Right hindlimb (tissue), 1 donor: Measurements from ENCODE around the gene LRRC27.
A peak's percentile ranks its signal among the peaks of the same experiment; 100 is the strongest.

Source experiments
- DNase-seq: peaks from one replicate; pipeline ENCODE4 v3.0.0-alpha.2; 2018

LRRC27 gene

DNA sequence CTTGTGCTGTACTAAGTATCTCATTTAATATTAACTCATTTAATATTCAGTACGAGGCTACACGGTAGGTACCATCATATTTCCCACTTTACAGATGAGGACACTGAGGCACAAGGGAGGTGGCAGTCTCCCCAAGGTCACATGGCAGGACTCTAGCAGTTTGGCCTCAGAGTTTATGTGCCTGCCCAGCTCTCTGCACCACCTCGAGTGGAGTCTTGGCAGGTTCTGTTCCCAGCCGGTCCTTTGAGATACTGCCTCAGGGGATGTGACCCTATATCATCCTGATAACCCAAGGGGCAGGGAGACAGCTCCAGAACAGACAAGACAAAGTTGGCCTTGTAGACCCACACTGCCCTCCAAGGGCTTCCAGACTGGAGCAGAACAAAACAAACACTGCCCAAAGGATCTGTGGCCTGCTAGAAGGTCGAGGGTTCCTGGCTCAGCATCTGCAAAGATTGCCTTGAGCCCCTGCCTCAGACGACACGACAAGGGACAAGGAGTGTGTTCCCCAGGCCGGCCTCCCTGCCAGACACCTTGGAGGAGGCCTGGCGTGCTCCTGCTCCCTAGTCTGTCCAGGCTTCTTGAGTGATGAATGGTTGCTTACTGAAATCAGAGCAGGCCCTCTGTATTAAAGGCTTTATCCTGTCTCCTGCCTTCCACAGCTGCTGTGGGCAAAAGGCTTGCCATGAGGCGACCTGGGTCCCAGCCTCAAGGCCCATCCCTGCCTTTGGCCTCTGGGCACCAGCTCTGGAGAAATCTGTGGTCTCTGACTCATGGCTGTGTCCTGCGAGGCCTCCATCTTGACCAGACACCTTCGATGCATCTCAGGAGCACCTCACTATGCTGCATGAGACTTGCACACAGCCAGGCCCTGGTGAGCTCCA lies 61.1 kb downstream of the LRRC27 start:
- DNase-seq = peak; percentile 7

GRCh38 chr10:132393695-132394181 lies 61.7 kb downstream of the LRRC27 start:
- DNase-seq = peak; percentile 16

DNA sequence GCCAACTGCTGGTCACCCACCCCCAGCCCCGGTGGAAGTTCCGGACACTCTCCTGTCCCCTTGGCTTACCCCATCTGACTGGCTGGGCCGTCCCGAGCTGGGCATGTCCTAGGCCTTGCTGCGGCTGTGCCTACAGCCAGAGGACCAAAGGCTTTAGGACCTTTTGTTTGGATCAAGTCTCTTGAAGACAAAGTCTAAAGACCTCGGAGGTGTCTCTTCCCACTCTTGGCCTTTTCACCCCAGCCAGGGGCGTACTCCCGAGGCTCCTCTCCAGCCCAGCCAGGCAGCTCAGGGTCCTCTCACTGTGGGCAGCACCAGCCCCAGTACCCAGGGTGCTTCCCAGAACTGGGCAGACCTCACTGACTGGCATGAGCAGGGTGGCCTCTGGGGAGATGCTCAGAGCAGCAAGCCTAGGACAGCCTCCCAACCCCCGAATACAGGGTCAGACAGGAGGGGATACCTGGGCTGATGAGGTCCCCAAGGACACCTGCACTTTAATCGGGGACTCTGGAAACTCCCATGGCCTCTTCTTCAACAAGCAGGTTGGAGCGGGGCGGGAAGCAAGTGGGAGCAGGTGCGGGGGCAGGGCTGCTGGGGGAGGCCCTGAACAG lies 62.3 kb downstream of the LRRC27 start:
- no peak for DNase-seq

DNA sequence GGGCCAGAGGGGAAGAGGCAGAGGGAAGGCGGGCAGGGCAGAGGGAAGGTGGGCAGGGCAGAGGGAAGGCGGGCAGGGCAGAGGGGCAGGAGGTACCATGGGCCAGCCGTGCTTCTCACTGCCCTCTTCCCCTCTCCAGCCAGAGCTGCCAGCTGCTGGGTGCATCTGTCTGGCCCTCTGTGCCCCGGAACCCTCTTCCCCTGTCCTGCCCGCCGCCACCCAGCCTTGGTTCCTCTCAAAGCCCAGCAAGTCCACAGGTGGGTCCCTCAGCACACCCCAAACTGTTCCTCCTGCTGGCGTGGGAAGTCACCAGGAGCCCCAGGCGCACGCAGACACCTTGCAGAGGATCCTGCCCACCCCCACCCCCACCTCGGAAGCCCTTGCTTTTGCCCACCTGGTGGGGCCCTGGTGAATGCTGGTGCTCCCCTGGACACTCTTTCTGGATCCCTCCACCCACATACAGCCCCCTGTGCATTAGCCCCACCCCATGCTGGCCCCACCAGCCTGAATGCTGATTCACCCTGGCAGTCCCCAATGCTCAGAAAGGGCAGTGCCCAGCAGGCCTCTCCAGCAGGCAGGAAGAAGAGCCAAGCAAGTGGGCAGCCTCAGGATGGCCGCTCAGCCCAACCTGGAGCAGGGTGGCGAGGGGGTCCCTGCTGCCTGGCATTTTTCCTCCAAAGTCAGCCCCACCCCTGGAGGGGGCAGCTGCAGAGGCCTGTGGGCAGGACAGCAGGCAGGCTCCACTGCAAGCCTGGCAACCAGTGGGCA lies 63.1 kb downstream of the LRRC27 start:
- DNase-seq = no peak

GRCh38 chr10:132395704-132396493 lies 63.9 kb downstream of the LRRC27 start:
- peak; percentile 71 for DNase-seq

DNA sequence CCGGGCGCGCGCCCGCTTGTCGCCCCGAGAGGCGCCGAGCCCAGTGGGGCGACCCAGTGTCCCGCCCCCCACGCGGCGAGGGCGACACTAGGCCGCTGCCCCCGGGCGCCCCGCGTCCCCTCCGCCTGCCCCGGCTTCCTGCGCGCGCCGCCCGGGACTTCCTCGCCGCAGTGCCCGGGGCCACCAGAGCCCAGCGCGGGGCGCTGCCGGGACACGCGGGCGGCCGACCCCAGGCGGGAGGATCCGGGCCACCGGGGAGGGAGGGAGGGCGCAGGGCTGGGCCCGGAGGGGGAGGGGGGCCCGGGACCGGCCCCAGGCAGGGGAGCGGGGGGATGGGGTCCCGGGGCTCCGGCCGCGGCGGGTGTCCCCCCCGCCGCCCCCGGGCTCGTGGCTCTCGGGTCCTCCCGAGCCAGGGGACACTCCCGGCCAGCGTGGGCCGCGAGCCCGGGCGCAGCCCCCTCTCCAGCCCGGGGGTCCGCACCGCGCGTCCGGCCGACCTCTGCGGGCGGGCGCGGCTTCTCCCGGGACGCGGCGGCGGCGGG lies 64.6 kb downstream of the LRRC27 start:
- peak; percentile 72 for DNase-seq

- no peak for DNase-seq
Observed at GRCh38 chr10:132397036-132397541, 65.1 kb downstream of the LRRC27 start, which contains the start of gene PWWP2B. PWWP2B (plus strand) TSS chr10:132397200; CDS start chr10:132397227, 27 bp downstream.

- DNase-seq = no peak
Observed at GRCh38 chr10:132397671-132398565, 65.9 kb downstream of the LRRC27 start.

GRCh38 chr10:132398566-132398991 lies 66.6 kb downstream of the LRRC27 start:
- DNase-seq = no peak

GRCh38 chr10:132399117-132400035 lies 67.4 kb downstream of the LRRC27 start:
- no peak for DNase-seq

- no peak for DNase-seq
Observed at GRCh38 chr10:132400041-132400546, 68.1 kb downstream of the LRRC27 start.

GRCh38 chr10:132400547-132401151 lies 68.7 kb downstream of the LRRC27 start:
- DNase-seq = no peak

- DNase-seq = no peak
Observed at GRCh38 chr10:132401401-132402118, 69.6 kb downstream of the LRRC27 start.

- no peak for DNase-seq
Observed at GRCh38 chr10:132402781-132403241, 70.8 kb downstream of the LRRC27 start.

DNA sequence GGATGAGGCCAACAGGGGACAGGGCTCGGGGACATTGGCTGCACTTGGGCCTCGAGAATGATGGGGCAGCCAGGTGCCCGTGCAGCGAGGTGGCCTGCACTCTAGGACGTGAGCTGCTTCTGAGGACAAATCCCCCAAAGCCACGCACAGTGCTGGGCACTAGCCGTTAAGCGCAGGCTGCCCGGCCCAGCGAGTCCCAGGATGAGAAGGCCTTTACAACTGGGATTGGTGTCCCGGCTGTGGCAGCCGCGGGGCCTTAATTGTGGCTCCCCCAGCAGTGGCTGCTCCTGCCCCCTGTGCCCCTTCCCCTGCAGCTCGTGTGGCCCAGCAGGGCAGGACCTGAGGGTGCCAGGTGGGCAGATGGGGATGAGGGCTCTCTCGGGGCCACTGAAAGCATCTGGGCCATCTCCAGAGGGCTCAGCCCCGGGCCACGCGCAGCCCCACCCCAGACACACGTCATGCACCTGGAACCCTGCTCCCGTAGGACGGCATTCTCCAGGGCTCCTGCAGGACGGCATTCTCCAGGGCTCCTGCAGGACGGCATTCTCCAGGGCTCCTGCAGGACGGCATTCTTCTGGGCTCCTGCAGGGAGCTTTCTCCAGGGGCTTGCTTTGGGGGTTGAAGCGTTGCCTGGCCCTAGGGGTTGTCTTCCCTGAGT lies 71.6 kb downstream of the LRRC27 start:
- DNase-seq = no peak

DNA sequence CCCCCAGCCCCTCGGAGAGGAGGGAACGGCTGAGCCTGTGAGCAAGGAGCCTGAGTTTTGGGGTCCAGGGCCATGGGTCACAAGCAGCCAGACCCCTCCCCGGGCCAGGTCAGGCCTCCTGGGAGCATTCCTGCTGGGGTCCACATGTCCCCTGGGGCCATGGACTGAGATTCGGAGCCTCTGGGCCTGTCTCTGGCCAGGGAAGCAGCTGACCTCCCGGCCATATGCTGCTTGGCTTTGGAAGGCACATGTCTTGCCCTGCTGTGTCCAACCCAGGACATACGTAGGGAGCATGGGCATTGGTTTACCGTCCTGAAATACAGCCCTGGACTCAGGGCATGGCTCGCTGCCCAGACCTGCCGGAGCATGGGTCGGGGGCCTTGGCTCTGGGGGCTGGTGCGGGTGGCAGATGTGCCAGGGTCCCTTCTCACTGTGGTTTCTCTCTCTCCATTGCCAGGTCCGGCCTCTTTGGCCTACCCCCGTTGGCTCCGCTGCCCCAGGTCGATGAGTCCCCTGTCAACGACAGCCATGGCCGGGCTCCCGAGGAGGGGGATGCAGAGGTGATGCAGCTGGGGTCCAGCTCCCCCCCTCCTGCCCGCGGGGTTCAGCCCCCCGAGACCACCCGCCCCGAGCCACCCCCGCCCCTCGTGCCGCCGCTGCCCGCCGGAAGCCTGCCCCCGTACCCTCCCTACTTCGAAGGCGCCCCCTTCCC lies 72.3 kb downstream of the LRRC27 start:
- no peak for DNase-seq
